Neural progenitor cell (in vitro differentiated cells): ENCODE data around the gene SLC28A1. TPM values are rescaled to one million over a fixed set of nuclear protein-coding genes. Genes with fewer than 3 reads are reported as not detected.

Source experiments
- DNase-seq: peaks from one replicate; pipeline ENCODE4 v3.0.0-alpha.2; 2016; ENCODE audit warnings: low spot score
- H2AFZ ChIP-seq: fragments of 200-600 bp; sonication (generic); replicated peaks from 2 replicates; pipeline ENCODE4 v1.6.1; 2016; ENCODE audit warnings: antibody characterized with exemption
- H3F3A ChIP-seq: fragments of 200-600 bp; sonication (generic); 2 replicates; pipeline ENCODE4 v1.6.1; 2016; ENCODE audit warnings: antibody characterized with exemption, low read depth
- H3K27ac ChIP-seq: fragments of 200-600 bp; sonication (generic); 2 replicates; pipeline ENCODE4 v1.5.1; 2016; ENCODE audit warnings: mild to moderate bottlenecking
- H3K27me3 ChIP-seq: fragments of 200-600 bp; sonication (generic); 2 replicates; pipeline ENCODE4 v1.6.1; 2016; ENCODE audit warnings: mild to moderate bottlenecking, moderate library complexity
- H3K36me3 ChIP-seq: fragments of 200-600 bp; sonication (generic); 2 replicates; pipeline ENCODE4 v1.5.1; 2016
- H3K4me1 ChIP-seq: fragments of 200-600 bp; sonication (generic); 2 replicates; pipeline ENCODE4 v1.6.1; 2016; ENCODE audit warnings: mixed run types
- H3K4me2 ChIP-seq: fragments of 200-600 bp; sonication (generic); 2 replicates; pipeline ENCODE4 v1.6.1; 2016
- H3K4me3 ChIP-seq: fragments of 200-600 bp; sonication (generic); 2 replicates; pipeline ENCODE4 v1.5.1; 2016
- H3K79me2 ChIP-seq: fragments of 200-600 bp; sonication (generic); 2 replicates; pipeline ENCODE4 v1.6.1; 2016; ENCODE audit warnings: low read depth
- H3K9ac ChIP-seq: fragments of 200-600 bp; sonication (generic); 2 replicates; pipeline ENCODE4 v1.6.1; 2016
- H3K9me3 ChIP-seq: fragments of 200-600 bp; sonication (generic); 2 replicates; pipeline ENCODE4 v1.5.1; 2016; ENCODE audit warnings: low read depth
- H4K20me1 ChIP-seq: fragments of 200-600 bp; sonication (generic); 2 replicates; pipeline ENCODE4 v1.6.1; 2016; ENCODE audit warnings: low read depth
- H3K27ac Mint-ChIP-seq: 3 replicates; pipeline ENCODE4 v1.8.0; 2021; ENCODE audit warnings: mixed read lengths
- H3K27me3 Mint-ChIP-seq: 2 replicates; pipeline ENCODE4 v1.8.0; 2022; ENCODE audit warnings: low read depth, mild to moderate bottlenecking, inconsistent platforms, moderate library complexity, mixed read lengths; ENCODE audit not compliant: insufficient read depth
- H3K36me3 Mint-ChIP-seq: 3 replicates; pipeline ENCODE4 v1.8.0; 2021; ENCODE audit warnings: mixed read lengths
- H3K4me1 Mint-ChIP-seq: 3 replicates; pipeline ENCODE4 v1.8.0; 2021; ENCODE audit warnings: mixed read lengths
- H3K4me3 Mint-ChIP-seq: 3 replicates; pipeline ENCODE4 v1.8.0; 2021; ENCODE audit warnings: mild to moderate bottlenecking, moderate library complexity, mixed read lengths
- H3K9me3 Mint-ChIP-seq: 3 replicates; pipeline ENCODE4 v1.8.0; 2020; ENCODE audit warnings: mixed read lengths
- EZH2 ChIP-seq: fragments of 200-600 bp; sonication (generic); IDR thresholded peaks from 2 replicates; pipeline ENCODE4 v1.6.1; 2017; ENCODE audit warnings: antibody characterized with exemption, mild to moderate bottlenecking, moderate library complexity
- small RNA-seq: library from RNA; depleted of rRNA; stranded (forward); fragments of <200 nt; gene quantifications from one replicate; pipeline ENCODE3, GENCODE V24; 2015
- total RNA-seq: library from RNA; depleted of rRNA; stranded (reverse); fragments of >200 nt; gene quantifications from 2 replicates; pipeline ENCODE4 v1.2.3, GENCODE V29; 2015; ENCODE audit warnings: low replicate concordance

SLC28A1 gene
- total RNA-seq, 1 donor from 2014 or later: not detected

- DNase-seq: no peak
- H3K4me2 ChIP-seq: no peak overlapping the region
- H3K79me2 ChIP-seq: no peaks in the 10 kb centered on the region
Measured at GRCh38 chr15:84992157-84992944, 107.9 kb downstream of the SLC28A1 start.

More at GRCh38 chr15:84992157-84992944, 107.9 kb downstream of the SLC28A1 start:
- H3K9me3 Mint-ChIP-seq: no peaks in the 10 kb centered on the region
- no peaks in the 10 kb centered on the region for H3K4me1 Mint-ChIP-seq
- Histone ChIP-seq H3K27ac (no peak overlapping the region), H3K4me1 (no peaks in the 10 kb centered on the region), H3K9me3 (no peaks in the 10 kb centered on the region), H2AFZ (no peak overlapping the region), H3F3A (no peaks in the 10 kb centered on the region), H3K27me3 (no peaks in the 10 kb centered on the region), H4K20me1 (no peaks in the 10 kb centered on the region), H3K36me3 (no peaks in the 10 kb centered on the region), H3K4me3 (no peak overlapping the region), H3K9ac (no peak overlapping the region)
- H3K27me3 Mint-ChIP-seq: peaks cover 4% of the 10 kb centered on the region
- H3K27ac Mint-ChIP-seq: no peak overlapping the region
- TF ChIP-seq EZH2: no peak
- H3K36me3 Mint-ChIP-seq: no peaks in the 10 kb centered on the region
- no peak overlapping the region for H3K4me3 Mint-ChIP-seq

Small RNA genes lying within 50 kb of the gene (small RNA-seq; reads per million reads assigned to genes)
- gene RF00402 (not detected), gene RNU6-339P (not detected), gene RNU6-796P (not detected)

Other genes starting within 250 kb of the SLC28A1 start
- gene WDR73, start 230.4 kb upstream of the SLC28A1 start, total RNA-seq: 37.4 and 46.8 TPM in 2 replicates
- 0.24 and 3.7 TPM in 2 replicates for gene NMB, start 226.5 kb upstream of the SLC28A1 start, total RNA-seq
- 402 and 589 TPM in 2 replicates for gene SEC11A, start 168.5 kb upstream of the SLC28A1 start, total RNA-seq
- 5.8 and 10.3 TPM in 2 replicates for gene ZNF592, start 136.1 kb upstream of the SLC28A1 start, total RNA-seq
- gene ALPK3, start 67.3 kb upstream of the SLC28A1 start, total RNA-seq: 5.4 and 9.5 TPM in 2 replicates
- 9.0 and 11.4 TPM in 2 replicates for gene PDE8A, start 97.2 kb downstream of the SLC28A1 start, total RNA-seq